Measurements from ENCODE around the gene SLC46A2. TPM values are rescaled to one million over a fixed set of nuclear protein-coding genes. Genes with fewer than 3 reads are reported as not detected.

The SLC46A2 gene
- total and polyA plus RNA-seq, 9 of the 15 experiments (the other 6 are each of a cell fraction or from before 2014, with no cell fraction given) = not detected

- H3K9me3 ChIP-seq (replicated peaks; ENCODE audit: control insufficient read depth, insufficient read depth, low read depth, low read length) = no peaks in the 10 kb centered on the region
- intact Hi-C loops (cut with micrococcal nuclease) (no loop called here), in situ Hi-C loops (cut with MboI) (no loop called here)
- POLR2A ChIA-PET = interaction anchor here (0.6 to 1.7 kb wide), 2 partner anchors 25 to 206 kb away, joined by 3 to 4 read pairs; no protein-coding TSS in a partner anchor
- TF ChIP-seq MTA2 (IDR thresholded peaks at IDR 0.05; ENCODE audit: low read depth) = no peak
- no peak for TF ChIP-seq POLR3A (IDR thresholded peaks at IDR 0.05; ENCODE audit: borderline replicate concordance, extremely low read depth, insufficient read depth, insufficient read length)
- TF ChIP-seq HMGN3 (IDR thresholded peaks at IDR 0.05; ENCODE audit: borderline replicate concordance, extremely low read depth, insufficient read length, low read depth, low read length) = no peak
- TF ChIP-seq AFF1 (IDR thresholded peaks at IDR 0.05; ENCODE audit: low read depth in 1 of 2, partially characterized antibody in 2 of 2) = no peak
- 0% methylated on average over 4 of the region's 4 CpGs for WGBS (ENCODE audit: insufficient coverage, low coverage, missing lambda C conversion rate)
- no peak overlapping the region for H3K9ac ChIP-seq (ENCODE audit: insufficient read depth in 1 of 2, low read depth in 2 of 2, low read length in 2 of 2)
- no peak overlapping the region for H2AFZ ChIP-seq (ENCODE audit: low read depth, low read length)
- H3K4me3 ChIP-seq = no peak overlapping the region
- H3K4me1 ChIP-seq (replicated peaks in 1 of 2; ENCODE audit: control insufficient read depth in 2 of 2, insufficient read depth in 2 of 2, low read length in 2 of 2) = no peaks in the 10 kb centered on the region
- no peak overlapping the region for H3K4me2 ChIP-seq (ENCODE audit: insufficient read depth, low read length)
- no peaks in the 10 kb centered on the region for H3K9me1 ChIP-seq (ENCODE audit: control insufficient read depth, insufficient read depth, low read length)
- CTCF ChIA-PET (ENCODE audit: low intra/inter-chr PET ratio) = no interaction called here
- H3K27me3 ChIP-seq (ENCODE audit: control insufficient read depth in 2 of 2, insufficient read depth in 2 of 2, low read length in 2 of 2) = peaks cover 0 to 10% of the 10 kb centered on the region in 2 experiments; a peak in 1 of 5 replicates
- no TSS peak for BruUV-seq (replicated peaks)
- DNase-seq (ENCODE audit: extremely low read depth in 1 of 4, low spot score in 3 of 4) (no peak), ATAC-seq (no peak), FAIRE-seq (no peak)
- H3K79me2 ChIP-seq (ENCODE audit: control insufficient read depth, insufficient read depth, low read length) = no peaks in the 10 kb centered on the region
- no peak overlapping the region for H3K27ac ChIP-seq (ENCODE audit: extremely low read depth, low read depth, low read length)
- no peaks in the 10 kb centered on the region for H3K36me3 ChIP-seq (ENCODE audit: control insufficient read depth, insufficient read depth, low read length)
- no peaks in the 10 kb centered on the region for H4K20me1 ChIP-seq (replicated peaks; ENCODE audit: control insufficient read depth, insufficient read depth, low read length)
Observed at GRCh38 chr9:112913326-112913725, 22.6 kb upstream of the SLC46A2 start.
